Ishikawa (cell line): ENCODE measurements around the gene SH2D4B.

Experiments
- CEBPB ChIP-seq: IDR thresholded peaks from 2 replicates; pipeline ENCODE4 v1.6.1; 2012
- CREB1 ChIP-seq: IDR thresholded peaks from 2 replicates; pipeline ENCODE4 v1.6.1; 2012; ENCODE audit warnings: low read depth
- EGR1 ChIP-seq: IDR thresholded peaks from 2 replicates; pipeline ENCODE4 v1.6.1; 2012
- EP300 ChIP-seq: IDR thresholded peaks from 2 replicates; pipeline ENCODE4 v1.6.1; 2012; ENCODE audit warnings: borderline replicate concordance
- FOXM1 ChIP-seq: IDR thresholded peaks from 2 replicates; pipeline ENCODE4 v1.6.1; 2012; ENCODE audit warnings: low read depth, borderline replicate concordance
- NFIC ChIP-seq: IDR thresholded peaks from 2 replicates; pipeline ENCODE4 v1.6.1; 2012
- RAD21 ChIP-seq: IDR thresholded peaks from 2 replicates; pipeline ENCODE4 v1.6.1; 2012; ENCODE audit warnings: low read depth
- TAF1 ChIP-seq: IDR thresholded peaks from 2 replicates; pipeline ENCODE4 v1.6.1; 2012; ENCODE audit warnings: low read depth, mild to moderate bottlenecking
- TCF12 ChIP-seq: IDR thresholded peaks from 2 replicates; pipeline ENCODE4 v1.6.1; 2012; ENCODE audit warnings: low read depth
- TEAD4 ChIP-seq: IDR thresholded peaks from 2 replicates; pipeline ENCODE4 v1.6.1; 2012
- YY1 ChIP-seq: IDR thresholded peaks from 2 replicates; pipeline ENCODE4 v1.6.1; 2012; ENCODE audit warnings: low read depth
- ZBTB7A ChIP-seq: IDR thresholded peaks from 2 replicates; pipeline ENCODE4 v1.6.1; 2012; ENCODE audit warnings: low read depth
- TF ChIP-seq, protein P1 (sequence below): IDR thresholded peaks from 2 replicates; pipeline ENCODE4 v1.6.1; 2012
- TF ChIP-seq, protein P2 (sequence below): IDR thresholded peaks from 2 replicates; pipeline ENCODE4 v1.6.1; 2012
- TF ChIP-seq, protein P3 (sequence below): IDR thresholded peaks from 2 replicates; pipeline ENCODE4 v1.6.1; 2012; ENCODE audit warnings: low read depth, mild to moderate bottlenecking

SH2D4B gene

DNA sequence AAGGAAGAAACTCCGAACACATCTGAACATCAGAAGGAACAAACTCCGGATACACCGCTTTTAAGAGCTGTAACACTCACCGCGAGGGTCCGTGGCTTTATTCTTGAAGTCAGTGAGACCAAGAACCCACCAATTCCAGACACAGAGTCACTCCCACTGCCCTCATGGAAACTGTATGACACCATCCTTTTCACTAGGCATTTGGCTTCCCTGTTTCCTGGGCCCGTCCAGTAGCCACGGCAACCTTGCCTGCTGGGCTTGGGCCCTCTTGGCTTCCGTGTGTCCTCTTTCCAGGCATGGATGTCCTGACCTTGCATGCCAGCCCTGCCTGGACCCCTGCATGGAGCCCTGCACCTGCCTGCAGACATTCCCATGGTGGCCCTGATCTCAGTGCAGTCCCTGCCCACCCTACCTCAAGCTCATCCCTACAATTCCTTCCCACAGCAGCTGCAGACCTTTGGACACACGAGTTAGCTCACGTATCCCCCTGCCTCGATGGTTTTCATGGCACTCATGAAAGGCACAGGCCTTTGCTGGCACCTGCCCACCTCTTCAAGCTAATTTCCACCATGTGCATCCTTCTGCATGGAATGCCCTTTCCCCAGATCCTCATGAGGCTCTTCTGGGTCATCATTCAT lies 6.7 kb downstream of the SH2D4B start:
- TF ChIP-seq RAD21 (no peak), FOXM1 (no peak), TEAD4 (no peak), TCF12 (no peak), CREB1 (no peak), EP300 (no peak), YY1 (no peak), CEBPB (no peak), ZBTB7A (no peak), TAF1 (no peak)
- TF ChIP-seq, protein P1, sequence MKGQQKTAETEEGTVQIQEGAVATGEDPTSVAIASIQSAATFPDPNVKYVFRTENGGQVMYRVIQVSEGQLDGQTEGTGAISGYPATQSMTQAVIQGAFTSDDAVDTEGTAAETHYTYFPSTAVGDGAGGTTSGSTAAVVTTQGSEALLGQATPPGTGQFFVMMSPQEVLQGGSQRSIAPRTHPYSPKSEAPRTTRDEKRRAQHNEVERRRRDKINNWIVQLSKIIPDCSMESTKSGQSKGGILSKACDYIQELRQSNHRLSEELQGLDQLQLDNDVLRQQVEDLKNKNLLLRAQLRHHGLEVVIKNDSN, result no peak
- TF ChIP-seq, protein P2, sequence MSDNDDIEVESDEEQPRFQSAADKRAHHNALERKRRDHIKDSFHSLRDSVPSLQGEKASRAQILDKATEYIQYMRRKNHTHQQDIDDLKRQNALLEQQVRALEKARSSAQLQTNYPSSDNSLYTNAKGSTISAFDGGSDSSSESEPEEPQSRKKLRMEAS, result no peak

DNA sequence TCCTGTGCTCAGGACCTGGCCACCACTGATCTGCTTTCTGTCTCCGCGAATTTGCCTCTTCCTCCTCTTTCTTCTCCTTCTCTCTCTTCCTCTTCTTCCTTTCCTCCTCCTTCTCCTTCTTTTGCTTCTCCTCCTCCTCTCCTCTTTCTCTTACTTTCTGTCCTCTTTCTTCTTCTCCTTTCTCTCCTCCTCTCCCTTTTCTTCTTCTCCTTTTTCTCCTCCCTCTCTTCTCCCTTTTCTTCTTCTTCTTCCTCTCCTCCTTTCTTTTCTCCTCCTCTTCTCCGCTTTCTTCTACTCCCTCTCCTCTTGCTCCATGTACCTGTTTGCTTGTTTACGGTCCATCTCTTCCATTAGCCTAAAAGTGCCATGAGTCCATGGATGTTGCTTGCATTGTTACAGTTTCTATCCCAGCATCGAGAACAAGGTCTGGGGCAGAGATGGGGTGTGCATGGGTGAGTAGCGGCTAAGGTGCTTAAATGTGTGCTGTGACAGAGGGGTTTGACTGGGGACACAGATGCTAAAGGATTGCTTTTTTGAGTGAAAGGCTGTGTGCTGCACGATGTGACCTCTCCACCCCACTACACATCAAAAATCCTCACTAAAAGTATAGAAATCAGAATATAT lies 7.7 kb downstream of the SH2D4B start:
- no peak for TF ChIP-seq EGR1
- TF ChIP-seq, protein P2, result no peak
- no peak for TF ChIP-seq CREB1
- TF ChIP-seq ZBTB7A, result no peak
- no peak for TF ChIP-seq YY1

DNA sequence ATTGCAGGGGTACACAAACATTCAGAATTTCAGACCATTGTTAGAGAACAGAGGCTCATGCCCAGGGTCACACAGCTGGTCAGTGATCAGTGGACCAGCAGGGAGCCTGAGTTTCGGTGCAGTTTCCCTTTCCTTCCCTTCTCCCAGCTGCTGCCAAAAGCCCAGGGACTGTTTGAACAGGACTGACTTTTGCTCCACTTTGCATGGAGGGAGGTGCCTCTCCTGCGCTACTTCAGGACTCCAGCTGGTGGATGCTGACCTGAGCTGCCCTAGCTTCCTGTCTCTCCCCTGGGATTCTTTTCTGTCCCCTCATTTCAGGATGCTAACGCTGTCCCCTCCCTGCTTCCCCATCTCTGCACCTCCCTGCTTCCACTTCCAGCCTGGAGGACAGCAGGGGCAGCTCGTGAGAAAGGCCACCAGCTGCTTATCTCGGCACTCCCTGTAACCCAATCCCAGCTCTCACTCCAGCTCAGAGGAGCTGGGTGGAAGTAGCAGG lies 14.5 kb downstream of the SH2D4B start:
- TF ChIP-seq FOXM1, result no peak

DNA sequence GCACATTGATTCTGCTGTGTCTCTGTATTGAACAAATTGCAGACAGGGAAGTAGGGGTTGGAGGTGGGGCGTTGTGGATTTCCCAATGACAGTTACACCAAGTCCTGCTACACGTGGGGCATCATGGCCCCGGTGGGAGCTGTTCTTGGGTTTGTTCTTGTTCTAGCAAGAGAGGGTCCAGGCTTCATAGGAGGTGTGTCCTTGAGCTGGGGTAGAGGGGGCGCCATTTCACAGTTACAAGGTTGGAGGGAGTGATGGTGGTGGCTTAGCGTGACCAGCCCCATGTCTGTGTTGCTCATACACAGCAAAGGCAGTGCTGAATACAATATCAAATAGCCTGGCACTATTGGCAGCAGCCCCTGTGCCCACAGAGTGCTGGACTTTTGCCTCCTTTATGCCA lies 15.7 kb downstream of the SH2D4B start:
- TF ChIP-seq EP300 (no peak), FOXM1 (no peak), CREB1 (no peak), YY1 (no peak), TEAD4 (no peak), EGR1 (no peak)

DNA sequence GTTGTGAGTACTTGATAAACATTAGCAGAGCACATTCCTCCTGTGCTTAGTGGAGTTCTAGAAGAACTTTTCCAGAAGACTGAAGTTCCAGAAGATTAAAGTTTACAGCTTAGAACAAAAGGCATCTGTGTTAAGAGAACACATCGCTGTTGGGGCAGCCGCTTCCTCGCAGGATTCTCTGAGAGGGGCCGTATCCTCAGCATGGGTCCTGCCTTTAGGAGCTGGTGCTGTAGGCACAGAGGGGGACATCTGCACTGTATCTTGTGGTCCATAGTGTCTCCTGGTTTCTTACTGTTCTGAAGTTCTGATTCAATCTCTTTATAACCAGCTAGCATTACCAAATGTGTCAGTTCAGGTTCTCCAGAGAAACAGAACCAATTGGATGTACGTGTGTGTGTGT lies 16.3 kb downstream of the SH2D4B start:
- TF ChIP-seq FOXM1 (no peak), EGR1 (no peak), CREB1 (no peak), TAF1 (no peak)
- TF ChIP-seq, protein P2, result no peak

DNA sequence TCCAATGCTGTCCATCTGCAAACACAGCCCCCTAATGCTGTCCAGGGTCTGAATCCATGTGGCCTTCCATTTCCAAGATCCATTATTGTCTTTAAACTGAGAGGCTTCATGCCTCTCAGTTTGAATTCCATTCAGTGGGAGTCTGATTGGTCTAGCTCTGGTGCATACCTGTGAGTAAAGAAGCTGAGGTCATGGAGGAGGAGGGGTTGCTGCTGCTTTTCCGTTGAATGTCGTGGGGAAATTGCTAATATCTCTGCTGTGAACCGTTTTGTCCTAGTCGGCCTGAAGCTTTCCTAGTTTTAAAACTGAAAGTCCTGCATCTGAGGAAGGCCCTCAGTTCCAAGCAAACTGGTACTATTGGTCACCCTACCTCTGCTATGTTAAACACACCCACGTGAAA lies 17.7 kb downstream of the SH2D4B start:
- no peak for TF ChIP-seq TAF1
- TF ChIP-seq CEBPB, result no peak
- no peak for TF ChIP-seq EGR1
- no peak for TF ChIP-seq NFIC
- no peak for TF ChIP-seq FOXM1
- TF ChIP-seq, protein P3, sequence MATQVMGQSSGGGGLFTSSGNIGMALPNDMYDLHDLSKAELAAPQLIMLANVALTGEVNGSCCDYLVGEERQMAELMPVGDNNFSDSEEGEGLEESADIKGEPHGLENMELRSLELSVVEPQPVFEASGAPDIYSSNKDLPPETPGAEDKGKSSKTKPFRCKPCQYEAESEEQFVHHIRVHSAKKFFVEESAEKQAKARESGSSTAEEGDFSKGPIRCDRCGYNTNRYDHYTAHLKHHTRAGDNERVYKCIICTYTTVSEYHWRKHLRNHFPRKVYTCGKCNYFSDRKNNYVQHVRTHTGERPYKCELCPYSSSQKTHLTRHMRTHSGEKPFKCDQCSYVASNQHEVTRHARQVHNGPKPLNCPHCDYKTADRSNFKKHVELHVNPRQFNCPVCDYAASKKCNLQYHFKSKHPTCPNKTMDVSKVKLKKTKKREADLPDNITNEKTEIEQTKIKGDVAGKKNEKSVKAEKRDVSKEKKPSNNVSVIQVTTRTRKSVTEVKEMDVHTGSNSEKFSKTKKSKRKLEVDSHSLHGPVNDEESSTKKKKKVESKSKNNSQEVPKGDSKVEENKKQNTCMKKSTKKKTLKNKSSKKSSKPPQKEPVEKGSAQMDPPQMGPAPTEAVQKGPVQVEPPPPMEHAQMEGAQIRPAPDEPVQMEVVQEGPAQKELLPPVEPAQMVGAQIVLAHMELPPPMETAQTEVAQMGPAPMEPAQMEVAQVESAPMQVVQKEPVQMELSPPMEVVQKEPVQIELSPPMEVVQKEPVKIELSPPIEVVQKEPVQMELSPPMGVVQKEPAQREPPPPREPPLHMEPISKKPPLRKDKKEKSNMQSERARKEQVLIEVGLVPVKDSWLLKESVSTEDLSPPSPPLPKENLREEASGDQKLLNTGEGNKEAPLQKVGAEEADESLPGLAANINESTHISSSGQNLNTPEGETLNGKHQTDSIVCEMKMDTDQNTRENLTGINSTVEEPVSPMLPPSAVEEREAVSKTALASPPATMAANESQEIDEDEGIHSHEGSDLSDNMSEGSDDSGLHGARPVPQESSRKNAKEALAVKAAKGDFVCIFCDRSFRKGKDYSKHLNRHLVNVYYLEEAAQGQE, result no peak
- TF ChIP-seq TEAD4, result no peak

DNA sequence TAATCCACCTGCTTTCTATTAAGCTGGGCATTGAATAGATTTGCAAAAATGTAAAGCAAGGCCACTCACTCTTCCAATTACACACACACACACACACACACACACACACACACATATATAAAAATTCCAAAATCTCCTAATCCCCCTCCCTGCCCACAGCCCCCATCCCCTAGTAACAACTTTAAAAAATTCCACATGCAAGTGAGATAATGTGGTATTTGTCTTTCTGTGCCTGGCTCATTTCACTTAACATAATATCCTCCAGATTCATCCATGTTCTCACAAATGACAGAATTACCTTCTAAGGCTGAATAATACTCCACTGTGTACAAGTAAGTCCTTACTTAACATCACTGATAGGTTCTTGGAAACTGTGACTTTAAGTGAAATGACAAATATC lies 24.2 kb downstream of the SH2D4B start:
- no peak for TF ChIP-seq TAF1
- TF ChIP-seq ZBTB7A, result no peak
- no peak for TF ChIP-seq TEAD4
- no peak for TF ChIP-seq CREB1
- no peak for TF ChIP-seq EP300
- TF ChIP-seq FOXM1, result no peak
- TF ChIP-seq CEBPB, result no peak
- TF ChIP-seq EGR1, result no peak
- TF ChIP-seq, protein P1, result no peak
- no peak for TF ChIP-seq RAD21
- no peak for TF ChIP-seq YY1
- TF ChIP-seq TCF12, result no peak
- TF ChIP-seq, protein P3, result no peak
- TF ChIP-seq NFIC, result no peak
- TF ChIP-seq, protein P2, result no peak
